IMR-90 (cell line): ENCODE measurements around the gene PLXNB3.

Source experiments
- MAFK ChIP-seq: IDR thresholded peaks from 2 replicates; pipeline ENCODE4 v1.6.1; 2012; ENCODE audit warnings: low read depth, low read length, improper control_type of control experiment
- MXI1 ChIP-seq: IDR thresholded peaks from 2 replicates; pipeline ENCODE4 v1.6.1; 2012; ENCODE audit warnings: low read depth, mild to moderate bottlenecking, low read length, moderate library complexity, borderline replicate concordance
- NFE2L2 ChIP-seq: fragments of 150-350 bp; IDR thresholded peaks from 2 replicates; pipeline ENCODE4 v1.6.1; 2016; ENCODE audit warnings: low read depth, mild to moderate bottlenecking, low read length
- POLR2A ChIP-seq: IDR thresholded peaks from 2 replicates; pipeline ENCODE4 v1.6.1; 2012; ENCODE audit warnings: mild to moderate bottlenecking, low read depth, low read length
- RAD21 ChIP-seq: IDR thresholded peaks from 2 replicates; pipeline ENCODE4 v1.6.1; 2012; ENCODE audit warnings: low read length, improper control_type of control experiment
- RCOR1 ChIP-seq: IDR thresholded peaks from 2 replicates; pipeline ENCODE4 v1.6.1; 2012; ENCODE audit warnings: mild to moderate bottlenecking, low read length, improper control_type of control experiment; ENCODE audit not compliant: insufficient replicate concordance
- SMC3 ChIP-seq: fragments of 150-350 bp; IDR thresholded peaks from 2 replicates; pipeline ENCODE4 v1.6.1; 2016; ENCODE audit warnings: low read depth, mild to moderate bottlenecking, antibody characterized with exemption, low read length, moderate library complexity
- TF ChIP-seq, protein P1 (sequence below): conservative IDR thresholded peaks from 2 replicates; pipeline ENCODE4 v1.5.1; 2012; ENCODE audit warnings: mild to moderate bottlenecking, low read depth, low read length, improper control_type of control experiment
- TF ChIP-seq, protein P2 (sequence below): fragments of 150-350 bp; IDR thresholded peaks from 2 replicates; pipeline ENCODE4 v1.6.1; 2017; ENCODE audit warnings: mild to moderate bottlenecking, antibody characterized with exemption, low read length, low read depth
- TF ChIP-seq, protein P3 (sequence below): fragments of 150-350 bp; IDR thresholded peaks from 2 replicates; pipeline ENCODE4 v1.6.1; 2016; ENCODE audit warnings: low read depth, mild to moderate bottlenecking, low read length, moderate library complexity, borderline replicate concordance

DNA sequence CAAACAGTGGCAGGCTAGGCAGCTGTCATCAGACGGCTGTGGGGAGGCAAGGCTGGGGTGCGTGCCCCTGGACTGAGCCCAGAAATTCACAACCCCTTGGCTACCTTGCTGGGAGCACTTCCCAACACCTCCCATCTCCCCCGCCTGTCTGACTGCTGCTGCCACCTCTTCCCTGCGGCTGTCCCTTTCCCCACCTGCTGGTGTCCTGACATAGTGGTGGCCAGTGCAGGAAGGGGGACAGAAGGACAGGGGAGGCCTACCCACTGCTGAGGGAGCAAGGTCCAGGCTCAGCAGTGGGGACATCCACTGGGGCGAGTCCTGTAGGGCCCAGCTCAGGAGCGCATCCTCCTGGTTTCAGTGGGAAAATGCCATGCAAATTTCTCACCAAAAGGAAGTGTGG is 36.0 kb upstream of the PLXNB3 start:
- TF ChIP-seq, protein P1, sequence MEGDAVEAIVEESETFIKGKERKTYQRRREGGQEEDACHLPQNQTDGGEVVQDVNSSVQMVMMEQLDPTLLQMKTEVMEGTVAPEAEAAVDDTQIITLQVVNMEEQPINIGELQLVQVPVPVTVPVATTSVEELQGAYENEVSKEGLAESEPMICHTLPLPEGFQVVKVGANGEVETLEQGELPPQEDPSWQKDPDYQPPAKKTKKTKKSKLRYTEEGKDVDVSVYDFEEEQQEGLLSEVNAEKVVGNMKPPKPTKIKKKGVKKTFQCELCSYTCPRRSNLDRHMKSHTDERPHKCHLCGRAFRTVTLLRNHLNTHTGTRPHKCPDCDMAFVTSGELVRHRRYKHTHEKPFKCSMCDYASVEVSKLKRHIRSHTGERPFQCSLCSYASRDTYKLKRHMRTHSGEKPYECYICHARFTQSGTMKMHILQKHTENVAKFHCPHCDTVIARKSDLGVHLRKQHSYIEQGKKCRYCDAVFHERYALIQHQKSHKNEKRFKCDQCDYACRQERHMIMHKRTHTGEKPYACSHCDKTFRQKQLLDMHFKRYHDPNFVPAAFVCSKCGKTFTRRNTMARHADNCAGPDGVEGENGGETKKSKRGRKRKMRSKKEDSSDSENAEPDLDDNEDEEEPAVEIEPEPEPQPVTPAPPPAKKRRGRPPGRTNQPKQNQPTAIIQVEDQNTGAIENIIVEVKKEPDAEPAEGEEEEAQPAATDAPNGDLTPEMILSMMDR = no peak
- TF ChIP-seq MXI1 = no peak
- TF ChIP-seq POLR2A = no peak
- TF ChIP-seq, protein P2, sequence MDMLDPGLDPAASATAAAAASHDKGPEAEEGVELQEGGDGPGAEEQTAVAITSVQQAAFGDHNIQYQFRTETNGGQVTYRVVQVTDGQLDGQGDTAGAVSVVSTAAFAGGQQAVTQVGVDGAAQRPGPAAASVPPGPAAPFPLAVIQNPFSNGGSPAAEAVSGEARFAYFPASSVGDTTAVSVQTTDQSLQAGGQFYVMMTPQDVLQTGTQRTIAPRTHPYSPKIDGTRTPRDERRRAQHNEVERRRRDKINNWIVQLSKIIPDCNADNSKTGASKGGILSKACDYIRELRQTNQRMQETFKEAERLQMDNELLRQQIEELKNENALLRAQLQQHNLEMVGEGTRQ = no peak
- no peak for TF ChIP-seq SMC3
- TF ChIP-seq, protein P3, sequence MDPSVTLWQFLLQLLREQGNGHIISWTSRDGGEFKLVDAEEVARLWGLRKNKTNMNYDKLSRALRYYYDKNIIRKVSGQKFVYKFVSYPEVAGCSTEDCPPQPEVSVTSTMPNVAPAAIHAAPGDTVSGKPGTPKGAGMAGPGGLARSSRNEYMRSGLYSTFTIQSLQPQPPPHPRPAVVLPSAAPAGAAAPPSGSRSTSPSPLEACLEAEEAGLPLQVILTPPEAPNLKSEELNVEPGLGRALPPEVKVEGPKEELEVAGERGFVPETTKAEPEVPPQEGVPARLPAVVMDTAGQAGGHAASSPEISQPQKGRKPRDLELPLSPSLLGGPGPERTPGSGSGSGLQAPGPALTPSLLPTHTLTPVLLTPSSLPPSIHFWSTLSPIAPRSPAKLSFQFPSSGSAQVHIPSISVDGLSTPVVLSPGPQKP = no peak
- TF ChIP-seq RAD21 = no peak
- TF ChIP-seq MAFK = no peak
- TF ChIP-seq RCOR1 = no peak
- no peak for TF ChIP-seq NFE2L2
